Right lobe of liver (tissue), 4 donors: ENCODE data around the gene PAX3.

ENCODE experiments used
- CTCF ChIP-seq, 4 donors: fragments of 200-600 bp in 3 of 4; fragments of 450-650 bp in 1 of 4; IDR thresholded peaks; one replicate each; pipeline versions ENCODE4 v1.5.1 to v1.8.0; 2016 to 2022; ENCODE audit warnings: antibody characterized with exemption in 4 of 4, mild to moderate bottlenecking in 2 of 4
- POLR2A ChIP-seq: fragments of 450-650 bp; IDR thresholded peaks from one replicate; pipeline ENCODE4 v1.6.1; 2017; ENCODE audit warnings: antibody characterized with exemption, mild to moderate bottlenecking
- donor health status: DM: no; HTN: no; CAD: no.
- donor health status: DM: no; HTN: no; CAD: no.
- donor health status: DM: no; HTN: yes; CAD: no.

DNA sequence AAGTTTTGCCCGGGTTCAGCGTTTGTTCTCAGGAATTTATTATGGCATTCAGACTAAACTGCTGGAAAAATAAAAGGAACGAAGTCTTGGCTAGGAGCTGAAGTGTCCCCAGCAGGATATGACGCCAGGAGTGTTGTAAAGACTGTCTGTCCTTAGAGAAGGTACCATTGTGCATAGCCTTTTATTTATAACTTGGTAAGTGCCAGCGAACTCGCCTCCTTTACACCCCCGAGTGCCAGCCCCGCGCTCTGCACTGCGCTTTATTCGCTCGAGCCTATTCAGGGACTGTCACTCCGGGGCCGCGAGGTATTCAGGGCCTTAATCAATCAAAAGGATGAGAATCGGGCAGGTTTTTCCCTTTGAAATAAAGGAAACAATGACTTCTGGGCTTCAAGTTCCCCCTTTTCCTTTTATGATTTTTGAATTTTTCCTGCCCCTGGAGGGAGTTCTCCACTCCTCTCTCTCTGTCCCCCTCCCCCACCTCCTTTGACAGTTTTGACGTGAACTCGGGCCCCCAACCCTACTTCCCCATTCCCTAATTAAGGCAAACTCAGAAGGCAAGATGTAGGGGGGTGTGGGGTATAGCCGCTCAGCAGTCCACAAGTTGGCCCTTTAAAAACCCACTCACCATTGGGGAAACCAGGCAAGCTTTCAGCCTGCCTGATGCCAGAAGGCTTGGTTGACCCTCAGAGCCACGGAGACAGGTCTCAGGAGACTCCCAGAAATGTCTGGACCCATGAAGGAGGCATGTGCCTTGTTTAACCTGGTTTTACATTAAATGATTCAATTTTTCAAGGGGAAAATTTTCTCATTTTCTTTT is 1.3 kb upstream of the PAX3 start:
- TF ChIP-seq CTCF (IDR thresholded peaks at IDR 0.05) (no peak), POLR2A (no peak)
